Calu3 (cell line): ENCODE measurements around the gene DCLRE1B. TPM values are rescaled to one million over a fixed set of nuclear protein-coding genes. Genes with fewer than 3 reads are reported as not detected.

Experiments used
- BruUV-seq: library from RNA; stranded (reverse); fragments of 400-500 nt; replicated peaks from 2 replicates; lab custom pipeline; 2021; lab: Mats Ljungman, UMichigan
- CTCF ChIA-PET: fragments of 300-600 bp; sonication (Branson Sonifier 250); formaldehyde crosslinking; loops from one replicate; lab custom pipeline; 2022; ENCODE audit warnings: antibody characterized with exemption; lab: Charles Lee
- DNase-seq: peaks from one replicate; pipeline ENCODE4 v3.0.0; 2022
- H3K27ac Mint-ChIP-seq: one replicate; pipeline ENCODE4 v1.8.0; 2022; ENCODE audit warnings: mixed read lengths; ENCODE audit not compliant: unreplicated experiment
- H3K27me3 Mint-ChIP-seq: one replicate; pipeline ENCODE4 v1.8.0; 2022; ENCODE audit warnings: mixed read lengths; ENCODE audit not compliant: unreplicated experiment
- H3K36me3 Mint-ChIP-seq: one replicate; pipeline ENCODE4 v1.8.0; 2022; ENCODE audit warnings: mild to moderate bottlenecking, moderate library complexity, mixed read lengths; ENCODE audit not compliant: insufficient read depth, unreplicated experiment
- H3K4me1 Mint-ChIP-seq: one replicate; pipeline ENCODE4 v1.8.0; 2022; ENCODE audit warnings: mild to moderate bottlenecking, low read depth, mixed read lengths; ENCODE audit not compliant: unreplicated experiment
- H3K4me3 Mint-ChIP-seq: one replicate; pipeline ENCODE4 v1.8.0; 2022; ENCODE audit warnings: mild to moderate bottlenecking, low read depth, moderate library complexity, mixed read lengths; ENCODE audit not compliant: unreplicated experiment
- H3K9me3 Mint-ChIP-seq: one replicate; pipeline ENCODE4 v1.8.0; 2022; ENCODE audit warnings: low read depth, mixed read lengths; ENCODE audit not compliant: unreplicated experiment
- intact Hi-C: fragments of 100-400 bp; cut with micrococcal nuclease; formaldehyde crosslinking; loops from one replicate; pipeline ENCODE4 v1.10.0; 2022; ENCODE audit not compliant: unreplicated experiment
- total RNA-seq: library from RNA; stranded (reverse); gene quantifications from 2 replicates; pipeline ENCODE4 v1.2.3, GENCODE V29; 2022
- TF ChIP-seq, protein P1 (sequence below): fragments of 200-600 bp; IDR thresholded peaks from one replicate; pipeline ENCODE4 v1.8.0; 2022; ENCODE audit warnings: antibody characterized with exemption; ENCODE audit not compliant: unreplicated experiment

The DCLRE1B gene
- total RNA-seq, 1 experiment from 2014 or later = 6.9 TPM

- no TSS peak for BruUV-seq
- no peak overlapping the region for H3K4me3 Mint-ChIP-seq
- TF ChIP-seq, protein P1, sequence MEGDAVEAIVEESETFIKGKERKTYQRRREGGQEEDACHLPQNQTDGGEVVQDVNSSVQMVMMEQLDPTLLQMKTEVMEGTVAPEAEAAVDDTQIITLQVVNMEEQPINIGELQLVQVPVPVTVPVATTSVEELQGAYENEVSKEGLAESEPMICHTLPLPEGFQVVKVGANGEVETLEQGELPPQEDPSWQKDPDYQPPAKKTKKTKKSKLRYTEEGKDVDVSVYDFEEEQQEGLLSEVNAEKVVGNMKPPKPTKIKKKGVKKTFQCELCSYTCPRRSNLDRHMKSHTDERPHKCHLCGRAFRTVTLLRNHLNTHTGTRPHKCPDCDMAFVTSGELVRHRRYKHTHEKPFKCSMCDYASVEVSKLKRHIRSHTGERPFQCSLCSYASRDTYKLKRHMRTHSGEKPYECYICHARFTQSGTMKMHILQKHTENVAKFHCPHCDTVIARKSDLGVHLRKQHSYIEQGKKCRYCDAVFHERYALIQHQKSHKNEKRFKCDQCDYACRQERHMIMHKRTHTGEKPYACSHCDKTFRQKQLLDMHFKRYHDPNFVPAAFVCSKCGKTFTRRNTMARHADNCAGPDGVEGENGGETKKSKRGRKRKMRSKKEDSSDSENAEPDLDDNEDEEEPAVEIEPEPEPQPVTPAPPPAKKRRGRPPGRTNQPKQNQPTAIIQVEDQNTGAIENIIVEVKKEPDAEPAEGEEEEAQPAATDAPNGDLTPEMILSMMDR = no peak
- no peaks in the 10 kb centered on the region for H3K27me3 Mint-ChIP-seq
- H3K27ac Mint-ChIP-seq = no peak overlapping the region
- intact Hi-C loops = no loop called here
- CTCF ChIA-PET = no interaction called here
- no peak for DNase-seq
- no peaks in the 10 kb centered on the region for H3K4me1 Mint-ChIP-seq
- H3K36me3 Mint-ChIP-seq = no peaks in the 10 kb centered on the region
- H3K9me3 Mint-ChIP-seq = no peaks in the 10 kb centered on the region
Observed at GRCh38 chr1:113913312-113913668, 8.2 kb downstream of the DCLRE1B start.

DNA sequence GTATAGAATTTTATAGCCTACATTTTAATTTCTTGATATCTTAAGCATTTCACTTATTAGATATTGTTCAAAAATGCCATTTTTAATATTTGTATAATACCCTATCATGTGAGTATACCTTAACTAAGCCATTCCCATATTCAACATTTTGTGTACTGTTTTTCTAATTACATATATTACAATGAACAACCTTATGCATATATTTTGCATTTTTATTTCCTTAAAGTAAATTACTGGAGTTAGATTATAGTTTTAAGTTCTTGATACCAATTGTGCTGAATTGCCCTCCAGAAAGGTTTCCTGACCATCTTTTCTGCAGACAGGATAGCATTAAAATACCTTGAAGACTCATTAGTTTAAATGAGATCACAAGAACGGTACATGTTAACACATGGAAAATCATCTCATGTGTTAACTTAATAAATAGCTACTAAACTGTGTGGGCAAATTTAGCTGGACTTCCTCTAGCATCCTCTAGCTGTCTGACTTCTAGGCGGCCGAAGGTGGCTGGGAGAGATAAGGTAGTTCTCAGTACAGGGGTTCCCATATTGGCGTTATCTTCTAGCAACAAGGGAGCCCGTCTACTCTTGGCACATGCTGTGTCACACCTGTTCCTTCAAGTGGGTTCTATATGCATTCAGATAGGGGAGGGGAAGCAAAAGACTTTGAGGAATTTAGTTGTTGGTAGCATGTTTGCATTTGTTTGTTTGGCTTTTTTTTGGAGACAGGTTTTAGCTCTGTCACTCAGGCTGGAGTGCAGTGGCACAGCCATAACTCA is 8.9 kb downstream of the DCLRE1B start:
- TF ChIP-seq, protein P1 = no peak
- no TSS peak for BruUV-seq
- no peaks in the 10 kb centered on the region for H3K9me3 Mint-ChIP-seq
- no peaks in the 10 kb centered on the region for H3K27me3 Mint-ChIP-seq
- H3K4me3 Mint-ChIP-seq = no peak overlapping the region
- DNase-seq = no peak
- H3K4me1 Mint-ChIP-seq = no peaks in the 10 kb centered on the region
- H3K36me3 Mint-ChIP-seq = no peaks in the 10 kb centered on the region
- CTCF ChIA-PET = no interaction called here
- H3K27ac Mint-ChIP-seq = no peak overlapping the region
- intact Hi-C loops = no loop called here

DNA sequence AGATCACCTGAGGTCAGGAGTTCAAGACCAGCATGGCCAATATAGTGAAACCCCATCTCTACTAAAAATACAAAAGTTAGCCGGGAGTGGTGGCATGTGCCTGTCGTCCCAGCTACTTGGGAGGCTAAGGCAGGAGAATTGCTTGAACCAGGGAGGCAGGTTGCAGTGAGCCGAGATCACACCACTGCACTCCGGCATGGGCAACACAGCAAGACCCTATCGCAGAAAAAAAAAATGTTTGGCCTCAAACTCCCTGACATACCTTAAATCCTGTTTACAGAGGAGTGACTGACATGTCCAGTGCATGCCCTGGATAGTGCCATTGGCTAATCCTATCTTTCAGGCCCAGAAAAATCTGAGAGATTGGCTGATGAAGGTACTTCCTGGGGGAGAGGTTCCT is 11.8 kb downstream of the DCLRE1B start:
- Mint-ChIP-seq H3K9me3 (no peaks in the 10 kb centered on the region), H3K27me3 (no peaks in the 10 kb centered on the region), H3K4me3 (no peak overlapping the region), H3K4me1 (no peaks in the 10 kb centered on the region), H3K36me3 (no peaks in the 10 kb centered on the region), H3K27ac (no peak overlapping the region)
- BruUV-seq = no TSS peak
- TF ChIP-seq, protein P1 = no peak
- intact Hi-C loops = no loop called here
- CTCF ChIA-PET = interaction anchor here (0.7 kb wide), 1 partner anchor 726 kb away, joined by 4 read pairs; no protein-coding TSS in a partner anchor
- no peak for DNase-seq

- TF ChIP-seq, protein P1 = no peak
- no peaks in the 10 kb centered on the region for H3K4me1 Mint-ChIP-seq
- no peaks in the 10 kb centered on the region for H3K9me3 Mint-ChIP-seq
- BruUV-seq = no TSS peak
- no peak overlapping the region for H3K4me3 Mint-ChIP-seq
- no peak overlapping the region for H3K27ac Mint-ChIP-seq
- CTCF ChIA-PET = interaction anchor here (0.7 kb wide), 1 partner anchor 9 kb away, joined by 3 read pairs; no protein-coding TSS in a partner anchor
- DNase-seq = no peak
- H3K36me3 Mint-ChIP-seq = no peaks in the 10 kb centered on the region
- intact Hi-C loops = no loop called here
- H3K27me3 Mint-ChIP-seq = no peaks in the 10 kb centered on the region
Observed at GRCh38 chr1:113917400-113918082, 12.4 kb downstream of the DCLRE1B start.
